SU-DHL-6 (cell line): ENCODE results near the gene SMAD7.

Source experiments
- CTCF ChIP-seq: fragments of 200-600 bp; sonication (generic); IDR thresholded peaks from one replicate; pipeline ENCODE4 v1.5.1; 2017; ENCODE audit warnings: antibody characterized with exemption, mild to moderate bottlenecking, low read length, moderate library complexity; ENCODE audit not compliant: insufficient read depth, poor library complexity, severe bottlenecking
- EZH2phosphoT487 ChIP-seq: fragments of 200-600 bp; sonication (generic), shearing (Covaris generic); conservative IDR thresholded peaks from 2 replicates; pipeline ENCODE4 v1.6.1; 2018; ENCODE audit warnings: mild to moderate bottlenecking, antibody characterized with exemption, low read length, moderate library complexity, mixed read lengths

- TF ChIP-seq CTCF (no peak), EZH2phosphoT487 (no peak)
Measured at GRCh38 chr18:48922801-48923730, 27.7 kb downstream of the SMAD7 start.
